IPS DF 4.7 (cell line): ENCODE measurements around the gene WDR33.

ENCODE experiments used
- DNase-seq: peaks from one replicate; pipeline ENCODE4 v3.0.0-alpha.2; 2013; ENCODE audit warnings: low spot score; ENCODE audit errors: extremely low read depth

Gene WDR33

GRCh38 chr2:127673291-127674069 is 137.5 kb downstream of the WDR33 start:
- DNase-seq: no peak

DNA sequence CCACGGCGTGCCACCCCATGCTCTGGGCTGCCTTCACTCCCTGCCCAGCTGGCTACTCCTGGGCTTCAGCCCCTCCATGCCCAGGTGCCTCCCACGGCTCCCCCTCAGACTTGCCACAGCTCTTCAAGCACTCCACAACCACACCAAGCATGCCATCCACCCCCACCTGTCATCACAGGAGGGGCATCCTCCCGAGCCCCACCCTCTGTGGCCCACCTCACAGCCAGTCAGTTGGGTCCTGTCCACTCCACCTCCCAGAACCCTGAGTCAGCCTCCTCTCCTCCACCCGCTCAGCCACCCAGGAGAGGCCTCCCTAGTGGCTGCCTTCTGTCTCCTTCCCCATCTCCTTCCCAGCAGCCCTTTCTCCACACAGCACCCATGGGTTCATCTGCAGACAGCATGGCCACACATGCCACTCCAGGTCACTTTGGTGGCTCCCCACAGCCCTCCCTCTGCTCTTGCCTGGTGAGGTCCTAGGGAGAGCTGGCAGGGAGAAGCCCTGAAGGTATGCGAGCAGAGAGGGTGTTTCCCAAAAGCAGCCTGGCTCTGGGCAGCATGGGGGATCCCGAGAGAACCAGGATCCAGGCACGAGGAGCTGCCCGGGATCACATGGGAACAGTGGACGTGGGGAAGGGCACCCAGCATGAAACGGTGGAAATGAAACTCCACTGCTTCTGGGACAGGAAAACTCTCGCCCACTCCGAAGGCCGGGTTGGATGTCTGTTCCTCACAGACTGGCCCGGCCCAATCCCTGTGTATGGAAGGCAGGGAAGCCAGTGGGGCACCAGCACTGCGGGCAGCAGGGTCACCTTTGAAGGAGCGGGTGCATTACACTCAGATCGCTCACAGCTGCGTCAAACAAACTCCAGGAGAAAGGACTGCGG is 138.4 kb downstream of the WDR33 start:
- DNase-seq: no peak

GRCh38 chr2:127671557-127672302 is 139.2 kb downstream of the WDR33 start:
- DNase-seq: no peak

- DNase-seq: no peak
Measured at GRCh38 chr2:127670957-127671290, 140.0 kb downstream of the WDR33 start.

DNA sequence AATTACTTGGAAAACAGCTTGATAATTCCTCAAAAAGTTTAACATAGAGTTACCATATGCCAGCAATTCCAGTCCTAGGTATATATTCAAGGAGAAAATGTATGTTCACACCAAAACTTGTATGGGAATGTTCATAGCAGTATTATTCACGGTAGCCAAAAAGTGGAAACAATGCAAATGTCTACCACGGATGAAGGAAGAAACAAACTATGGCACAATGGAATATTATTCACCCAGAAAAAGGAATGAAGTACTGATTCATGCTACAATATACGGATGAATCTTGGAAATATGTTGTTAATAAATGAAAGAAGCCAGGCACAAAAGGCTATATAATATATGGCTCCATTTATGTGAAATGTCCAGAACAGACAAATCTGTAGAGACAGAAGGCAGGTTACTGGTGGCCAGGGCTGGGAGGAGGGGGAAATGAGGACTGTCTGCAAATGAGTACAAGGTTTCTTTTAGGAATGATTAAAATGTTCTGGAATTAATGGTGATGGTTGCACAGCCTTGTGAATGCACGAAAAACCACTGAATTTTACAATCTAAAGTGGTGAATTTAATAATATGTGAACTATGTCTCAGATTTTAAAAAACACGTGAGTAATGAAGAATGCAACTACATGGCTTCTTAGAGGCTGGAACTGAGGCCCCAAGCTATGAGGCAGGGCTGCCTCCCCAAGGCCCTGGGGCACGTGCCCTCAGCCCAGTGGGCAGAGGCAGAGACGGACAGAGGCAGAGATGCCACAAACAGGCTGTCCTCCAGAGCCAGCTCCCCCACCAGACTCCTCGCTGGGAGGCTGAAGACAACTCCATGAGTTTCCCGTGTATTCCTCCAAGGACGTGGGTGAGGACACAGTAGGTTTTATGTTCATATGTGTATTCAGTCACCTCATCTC is 140.7 kb downstream of the WDR33 start:
- DNase-seq: no peak

GRCh38 chr2:127669056-127669455 is 141.9 kb downstream of the WDR33 start:
- no peak for DNase-seq

DNA sequence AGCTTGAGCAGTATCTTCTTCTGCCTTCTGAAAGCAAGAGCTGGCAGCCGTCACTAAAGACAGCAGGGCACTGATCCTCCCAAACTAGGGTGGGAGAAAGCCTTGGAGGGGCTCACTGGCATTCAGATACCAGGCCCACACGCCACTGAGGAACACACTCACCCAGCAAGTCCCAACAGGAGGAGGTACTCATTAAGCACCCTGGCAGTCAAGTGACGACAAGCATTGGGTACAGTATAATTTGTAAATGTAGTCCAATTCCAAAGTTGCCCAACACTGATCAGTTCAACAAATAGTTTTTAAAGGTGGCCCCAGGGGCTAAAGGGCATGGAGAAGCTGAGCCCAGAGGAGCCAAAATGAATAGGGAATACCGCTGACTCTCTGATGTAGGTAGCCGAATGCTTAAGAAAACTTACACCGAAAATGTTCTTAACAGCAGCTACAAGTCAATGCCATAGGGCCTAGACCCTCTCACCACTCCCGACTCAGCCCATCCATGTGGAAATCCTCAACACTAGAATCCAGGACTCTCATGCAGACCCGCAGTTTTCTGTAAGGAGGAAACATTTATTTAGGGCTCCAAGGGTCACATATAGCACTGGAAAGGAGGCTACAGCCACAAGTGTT is 145.6 kb downstream of the WDR33 start:
- DNase-seq: no peak

DNA sequence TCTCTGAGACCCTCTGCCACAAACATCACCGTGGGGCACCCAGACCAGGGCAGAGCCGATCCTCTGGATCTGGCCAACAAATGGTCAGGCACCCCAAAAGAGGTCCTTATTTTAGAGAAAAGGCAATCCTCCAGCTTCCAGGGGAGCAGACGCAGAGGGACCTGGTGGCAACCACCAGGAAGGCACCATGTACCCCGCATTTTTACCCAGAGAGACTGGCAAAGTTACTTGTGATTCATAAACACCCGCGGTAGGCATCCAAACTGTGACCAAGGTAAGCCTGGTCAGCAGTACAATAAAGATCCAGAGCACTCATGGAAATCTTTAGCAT is 146.1 kb downstream of the WDR33 start:
- DNase-seq: no peak

DNA sequence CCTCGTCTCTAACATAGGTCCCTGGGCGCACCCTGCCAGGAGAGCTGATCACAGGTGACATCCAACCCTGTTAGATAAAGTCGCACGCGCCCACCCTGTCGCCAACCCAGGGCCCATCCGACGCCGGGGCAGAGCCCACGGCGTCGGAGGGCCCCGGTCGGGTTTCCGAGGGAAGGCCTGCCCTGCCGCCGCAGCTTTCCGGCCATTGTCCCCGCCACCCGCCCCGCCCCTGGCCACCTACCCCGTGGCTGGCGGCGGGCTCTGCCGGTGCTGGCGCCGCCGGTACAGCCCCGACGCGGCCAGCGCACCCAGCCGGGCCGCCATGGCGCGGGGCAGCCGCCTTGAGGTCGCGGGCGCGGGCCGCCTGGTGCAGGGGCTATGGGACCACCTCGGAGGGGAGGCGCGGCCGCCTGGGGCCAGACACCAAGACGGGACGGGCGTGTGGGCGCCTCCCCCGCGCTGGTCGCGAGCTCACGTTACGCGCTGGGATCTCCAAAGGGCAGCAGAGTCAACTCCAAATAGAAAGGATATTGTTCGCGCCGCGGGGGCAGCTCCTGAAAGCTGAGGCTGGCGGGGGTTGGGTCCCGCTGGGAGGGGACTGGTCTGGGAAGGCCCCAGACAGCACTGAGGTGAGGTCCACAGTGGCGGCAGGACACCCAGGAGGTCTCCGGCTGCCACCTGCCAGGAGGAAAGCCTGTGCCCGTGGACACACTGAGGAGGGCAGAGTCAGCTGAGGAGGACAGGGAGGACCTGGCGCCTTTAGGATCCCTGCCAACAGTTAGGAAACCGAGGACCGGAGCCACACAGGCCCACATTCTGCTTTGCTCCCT is 146.7 kb downstream of the WDR33 start:
- no peak for DNase-seq

DNA sequence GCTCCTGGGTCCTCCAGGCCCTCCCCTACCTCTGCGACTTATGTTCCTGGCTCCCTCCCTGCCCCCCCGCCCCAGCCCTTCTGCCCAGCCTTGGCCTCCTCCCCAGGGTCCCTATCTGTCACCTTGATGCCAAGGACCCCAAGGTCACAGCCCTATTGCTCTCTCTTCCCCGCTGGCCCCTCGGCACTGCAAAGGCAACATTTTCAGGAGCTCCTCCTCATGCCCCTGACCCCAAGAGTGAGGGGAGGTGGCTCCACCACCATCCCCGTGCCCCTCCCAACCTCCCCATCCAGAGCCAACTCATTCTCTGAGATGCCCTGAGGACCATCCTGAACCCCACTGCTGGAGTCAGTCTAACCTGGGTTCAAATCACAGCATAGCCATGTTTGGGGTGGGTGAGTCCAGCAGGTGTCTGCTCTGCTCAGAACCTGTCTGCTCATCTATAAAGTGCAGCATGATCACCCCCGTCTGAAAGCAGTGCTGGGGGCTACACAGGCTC is 147.4 kb downstream of the WDR33 start:
- no peak for DNase-seq

- DNase-seq: no peak
Measured at GRCh38 chr2:127662937-127663565, 147.9 kb downstream of the WDR33 start.

GRCh38 chr2:127661949-127662510 is 148.9 kb downstream of the WDR33 start:
- DNase-seq: no peak

- no peak for DNase-seq
Measured at GRCh38 chr2:127661072-127661649, 149.8 kb downstream of the WDR33 start.

GRCh38 chr2:127660291-127660578 is 150.7 kb downstream of the WDR33 start:
- DNase-seq: no peak

GRCh38 chr2:127659408-127660290 is 151.3 kb downstream of the WDR33 start:
- DNase-seq: no peak

GRCh38 chr2:127658641-127659407 is 152.1 kb downstream of the WDR33 start:
- no peak for DNase-seq

- no peak for DNase-seq
Measured at GRCh38 chr2:127658146-127658545, 152.8 kb downstream of the WDR33 start.
